GM12878 (cell line): ENCODE data around the gene CDH4.

Source experiments
- FOXK2 ChIP-seq: fragments of 450-650 bp; IDR thresholded peaks from 2 replicates; pipeline ENCODE4 v1.6.1; 2017; ENCODE audit warnings: mild to moderate bottlenecking, moderate library complexity
- SRF ChIP-seq, 2 experiments: IDR thresholded peaks; 2 replicates each; pipeline ENCODE4 v1.6.1; 2011; ENCODE audit warnings: low read depth in 2 of 2, low read length in 2 of 2, mild to moderate bottlenecking in 1 of 2, moderate library complexity in 1 of 2
- ZBTB40 ChIP-seq: fragments of 450-650 bp; IDR thresholded peaks from 2 replicates; pipeline ENCODE4 v1.6.1; 2016; ENCODE audit warnings: mild to moderate bottlenecking, moderate library complexity, borderline replicate concordance

DNA sequence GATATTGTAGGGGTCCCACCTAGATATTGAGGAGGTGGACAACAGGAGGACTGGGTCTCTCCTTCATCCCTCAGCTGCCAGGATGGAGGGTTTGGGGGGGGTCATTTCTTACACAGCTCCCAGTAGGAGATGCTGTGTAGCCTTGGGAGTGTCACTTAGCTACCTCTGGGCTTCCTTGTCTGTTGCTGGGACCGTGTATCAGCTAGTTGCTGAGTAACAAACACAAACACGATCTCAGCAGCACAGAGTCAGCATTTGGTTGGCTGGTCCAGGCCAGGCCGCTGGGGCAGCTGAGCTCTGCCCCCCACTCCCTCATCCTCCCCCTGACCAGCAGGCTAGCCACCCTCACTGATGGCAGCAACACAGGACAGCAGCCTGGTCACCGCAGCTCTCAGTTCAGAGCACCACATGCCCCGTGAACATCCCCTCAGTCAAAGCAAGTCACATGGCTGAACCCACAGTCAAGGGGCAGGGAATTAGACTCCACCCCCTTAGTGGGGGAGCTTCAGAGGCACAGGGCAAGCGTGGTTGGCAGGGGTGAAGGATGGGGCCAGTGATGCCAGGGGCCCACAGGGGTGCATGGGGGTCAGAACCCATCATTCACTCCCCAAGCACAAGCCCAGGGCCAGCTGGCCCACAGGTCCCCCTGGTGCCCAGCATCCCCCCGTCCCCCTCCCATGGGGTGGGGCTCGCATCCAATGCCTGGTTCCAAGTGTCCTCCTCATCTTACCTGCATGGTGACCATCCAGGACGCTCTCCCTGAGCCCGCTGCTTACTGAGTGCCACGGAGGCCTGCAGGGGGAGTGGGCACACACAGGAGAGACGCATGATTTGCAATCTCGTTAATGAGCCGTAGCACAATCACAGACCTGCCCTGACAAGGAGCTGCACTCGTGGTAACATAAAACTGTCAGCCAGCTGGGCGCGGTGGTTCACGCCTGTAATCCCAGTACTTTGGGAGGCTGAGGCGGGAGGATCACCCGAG lies 701.3 kb downstream of the CDH4 start:
- no peak for TF ChIP-seq SRF (IDR thresholded peaks at IDR 0.05; ENCODE audit: low read depth in 2 of 2, low read length in 2 of 2)
- no peak for TF ChIP-seq FOXK2
- no peak for TF ChIP-seq ZBTB40
